HepG2 (cell line): ENCODE results near the gene NEDD8. TPM values are rescaled to one million over a fixed set of nuclear protein-coding genes. Genes with fewer than 3 reads are reported as not detected.
A peak's percentile ranks its signal among the peaks of the same experiment; 100 is the strongest.

ENCODE experiments used
- AKAP8 ChIP-seq: sonication (generic); formaldehyde crosslinking; IDR thresholded peaks from 2 replicates; pipeline ENCODE4 v1.5.1; 2020; ENCODE audit warnings: mild to moderate bottlenecking, missing genetic modification reagents
- GATAD1 ChIP-seq: IDR thresholded peaks from 2 replicates; pipeline ENCODE4 v1.6.1; 2016; ENCODE audit warnings: missing genetic modification reagents, missing compliant biosample characterization
- GMEB2 ChIP-seq: IDR thresholded peaks from 2 replicates; pipeline ENCODE4 v1.6.1; 2016; ENCODE audit warnings: missing biosample characterization, missing genetic modification reagents, low read depth
- LCORL ChIP-seq, 2 experiments: fragments of 450-650 bp in 1 of 2; sonication (generic) in 1 of 2; formaldehyde crosslinking in 1 of 2; IDR thresholded peaks; 2 replicates each; pipeline versions ENCODE4 v1.5.0 to v1.6.1; 2017 to 2020; ENCODE audit warnings: antibody characterized with exemption in 1 of 2, missing genetic modification reagents in 1 of 2
- MTF2 ChIP-seq: sonication (generic); formaldehyde crosslinking; IDR thresholded peaks from 2 replicates; pipeline ENCODE4 v1.5.0; 2020; ENCODE audit warnings: missing genetic modification reagents, borderline replicate concordance
- ONECUT2 ChIP-seq: sonication (generic); formaldehyde crosslinking; IDR thresholded peaks from 2 replicates; pipeline ENCODE4 v1.4.0; 2020; ENCODE audit warnings: missing genetic modification reagents
- PREB ChIP-seq: sonication (generic); formaldehyde crosslinking; IDR thresholded peaks from 2 replicates; pipeline ENCODE4 v1.4.0; 2020; ENCODE audit warnings: missing genetic modification reagents
- SCMH1 ChIP-seq: sonication (generic); formaldehyde crosslinking; IDR thresholded peaks from 2 replicates; pipeline ENCODE4 v1.9.0; 2021; ENCODE audit warnings: missing genetic modification reagents, mild to moderate bottlenecking, borderline replicate concordance
- SRSF4 ChIP-seq: fragments of 200-400 bp; formaldehyde crosslinking; IDR thresholded peaks from one replicate; pipeline ENCODE4 v1.6.1; 2018; ENCODE audit warnings: mild to moderate bottlenecking, low read depth, low read length, moderate library complexity; ENCODE audit not compliant: poor library complexity, severe bottlenecking
- TSC22D2 ChIP-seq: sonication (generic); formaldehyde crosslinking; IDR thresholded peaks from 2 replicates; pipeline ENCODE4 v1.5.1; 2020; ENCODE audit warnings: missing genetic modification reagents, mild to moderate bottlenecking, borderline replicate concordance
- ZBTB34 ChIP-seq: sonication (generic); formaldehyde crosslinking; IDR thresholded peaks from 2 replicates; pipeline ENCODE4 v1.8.0; 2022; ENCODE audit warnings: mild to moderate bottlenecking, missing genetic modification reagents
- ZNF225 ChIP-seq: sonication (generic); formaldehyde crosslinking; IDR thresholded peaks from 2 replicates; pipeline ENCODE4 v1.4.0; 2020; ENCODE audit warnings: mild to moderate bottlenecking, missing genetic modification reagents
- ZNF264 ChIP-seq: sonication (generic); formaldehyde crosslinking; IDR thresholded peaks from 2 replicates; pipeline ENCODE4 v1.4.0; 2020; ENCODE audit warnings: missing genetic modification reagents
- ZNF382 ChIP-seq: sonication (generic); formaldehyde crosslinking; IDR thresholded peaks from 2 replicates; pipeline ENCODE4 v1.5.0; 2020; ENCODE audit warnings: missing genetic modification reagents, mild to moderate bottlenecking, borderline replicate concordance
- ZNF691 ChIP-seq: sonication (generic); formaldehyde crosslinking; IDR thresholded peaks from 2 replicates; pipeline ENCODE4 v1.4.0; 2020; ENCODE audit warnings: missing genetic modification reagents, low read depth, mild to moderate bottlenecking, borderline replicate concordance
- ZNF704 ChIP-seq: sonication (generic); formaldehyde crosslinking; IDR thresholded peaks from 2 replicates; pipeline ENCODE4 v1.8.1; 2023; ENCODE audit warnings: mild to moderate bottlenecking, inconsistent platforms, moderate library complexity, missing genetic modification reagents, borderline replicate concordance
- ZSCAN20 ChIP-seq: sonication (generic); formaldehyde crosslinking; IDR thresholded peaks from 2 replicates; pipeline ENCODE4 v1.4.0; 2020; ENCODE audit warnings: missing genetic modification reagents, mild to moderate bottlenecking, borderline replicate concordance
- polyA plus RNA-seq, 8 experiments: library from polyadenylated mRNA; depleted of rRNA in 3 of 8; stranded (reverse) in 7 of 8; unstranded in 1 of 8; fragments of >200 nt; fragmentation: Illumina TruSeq in 4 of 8; extraction: Trizol in 4 of 8; gene quantifications; 2 replicates each; pipeline versions ENCODE4 v1.2.1 to v1.2.3, GENCODE V29; 2011 to 2016; ENCODE audit warnings: low read depth in 4 of 8, missing spikeins in 1 of 8, mixed read lengths in 1 of 8; ENCODE audit not compliant: insufficient read depth in 1 of 8
- total RNA-seq, 5 experiments: library from RNA; depleted of rRNA; stranded (reverse); fragments of >200 nt; fragmentation: Illumina TruSeq; extraction: Trizol; gene quantifications; 2 replicates each; pipeline ENCODE4 v1.2.3, GENCODE V29; 2016; ENCODE audit warnings: low read depth in 1 of 5

NEDD8 gene
- total and polyA plus RNA-seq, 2 of the 13 experiments (the other 11 are each of a cell fraction or from before 2014, with no cell fraction given) = 535 to 713 TPM

GRCh38 chr14:24195186-24196070 lies 36.7 kb downstream of the NEDD8 start, which contains the start of gene TM9SF1 (continued):
- TF ChIP-seq PREB (peak; percentile 97), ZBTB34 (CRISPR knock-in tag) (peak; percentile 97), TSC22D2 (CRISPR knock-in tag) (peak; percentile 95; the same call in 1 of the 2 replicates), ZSCAN20 (peak; percentile 98), ONECUT2 (CRISPR knock-in tag) (peak; percentile 71; the same call in 1 of the 2 replicates), AKAP8 (CRISPR knock-in tag) (peak; percentile 97; the same call in 1 of the 2 replicates), GMEB2 (CRISPR knock-in tag) (peak; percentile 86), ZNF264 (CRISPR knock-in tag) (peak; percentile 91), LCORL (IDR thresholded peaks at IDR 0.05) (0 out of 2 replicates have a peak, but pooled peaks have one; percentile 12), LCORL (CRISPR knock-in tag; IDR thresholded peaks at IDR 0.05) (peak; percentile 96; the same call in 1 of the 2 replicates), SRSF4 (no peak), GATAD1 (CRISPR knock-in tag) (peak; percentile 98), MTF2 (CRISPR knock-in tag) (peak; percentile 7; the same call in 1 of the 2 replicates), ZNF704 (CRISPR knock-in tag) (peak; percentile 99), SCMH1 (CRISPR knock-in tag) (no peak), ZNF382 (CRISPR knock-in tag) (no peak), ZNF225 (CRISPR knock-in tag) (peak; percentile 94), ZNF691 (CRISPR knock-in tag) (peak; percentile 97)
